Spleen (tissue), 13 donors: Measurements from ENCODE around the gene KLHL20. TPM values are rescaled to one million over a fixed set of nuclear protein-coding genes. Genes with fewer than 3 reads are reported as not detected.
"Not testable (repeated sequence)": the region's sequence is repeated elsewhere in the genome, so short reads cannot be mapped to it uniquely, and the experiment has no call there.

Experiments
- DNase-seq: peaks from one replicate; pipeline ENCODE4 v3.0.0-alpha.2; 2020
- H3K27ac ChIP-seq, 8 donors: fragments of 200-600 bp; sonication (generic) in 7 of 8; 1 replicate in 4 of 8; 2 replicates in 4 of 8; pipeline versions ENCODE4 v1.5.0 to v1.8.0; 2016 to 2021; ENCODE audit warnings: inconsistent platforms in 4 of 8, mild to moderate bottlenecking in 4 of 8, moderate library complexity in 1 of 8
- H3K27me3 ChIP-seq, 7 donors: fragments of 200-600 bp; sonication (generic) in 6 of 7; replicated peaks in 1 of 7; 1 replicate in 4 of 7; 2 replicates in 3 of 7; pipeline versions ENCODE4 v1.5.0 to v1.8.0; 2016 to 2021; ENCODE audit warnings: inconsistent platforms in 3 of 7, mild to moderate bottlenecking in 1 of 7
- H3K36me3 ChIP-seq, 6 donors: fragments of 200-600 bp; sonication (generic) in 5 of 6; 1 replicate in 4 of 6; 2 replicates in 2 of 6; pipeline versions ENCODE4 v1.5.0 to v1.8.0; 2016 to 2021; ENCODE audit warnings: inconsistent platforms in 2 of 6
- H3K4me1 ChIP-seq, 6 donors: fragments of 200-600 bp; sonication (generic) in 5 of 6; 1 replicate in 3 of 6; 2 replicates in 3 of 6; pipeline versions ENCODE4 v1.5.0 to v1.8.0; 2016 to 2021; ENCODE audit warnings: inconsistent platforms in 3 of 6
- H3K4me3 ChIP-seq, 8 donors: fragments of 200-600 bp; sonication (generic) in 7 of 8; 1 replicate in 4 of 8; 2 replicates in 4 of 8; pipeline versions ENCODE4 v1.5.0 to v1.8.0; 2016 to 2021; ENCODE audit warnings: inconsistent platforms in 4 of 8, mild to moderate bottlenecking in 4 of 8, moderate library complexity in 2 of 8
- H3K9me3 ChIP-seq, 8 donors: fragments of 200-600 bp; sonication (generic) in 7 of 8; 1 replicate in 4 of 8; 2 replicates in 4 of 8; pipeline versions ENCODE4 v1.5.0 to v1.8.0; 2016 to 2021; ENCODE audit warnings: inconsistent platforms in 4 of 8
- POLR2A ChIP-seq, 3 donors: fragments of 450-650 bp; IDR thresholded peaks; one replicate each; pipeline ENCODE4 v1.5.1; 2017; ENCODE audit warnings: antibody characterized with exemption in 3 of 3, mild to moderate bottlenecking in 1 of 3
- POLR2AphosphoS5 ChIP-seq, 3 donors: sonication (generic); formaldehyde crosslinking; IDR thresholded peaks; one replicate each; pipeline ENCODE4 v1.5.1; 2017; ENCODE audit warnings: antibody characterized with exemption in 3 of 3
- WGBS, 5 donors: extraction: QIAGEN DNeasy Blood & Tissue Kit in 3 of 5; methylation state at CpG; one replicate each; pipeline versions ENCODE4 v1.1.5 to v1.1.7; 2013 to 2018; 5-methylcytosine and 5-hydroxymethylcytosine counted together
- intact Hi-C: fragments of 100-400 bp; cut with DNase I; formaldehyde crosslinking; loops from one replicate; pipeline ENCODE4 v1.15.0; 2023; ENCODE audit warnings: low total_unique reads
- long read RNA-seq, 2 donors: transcript quantifications; one replicate each; lab custom pipeline, GENCODE V29; 2026
- polyA plus RNA-seq, 3 donors: library from polyadenylated mRNA; stranded (reverse); fragments of 200-250 nt; gene quantifications; one replicate each; pipeline ENCODE4 v1.2.1, GENCODE V29; 2013
- total RNA-seq, 7 donors: library from RNA; depleted of rRNA in 3 of 7; stranded (reverse); fragments of >200 nt in 3 of 7; fragmentation: NEBNext Ultra II Directional in 4 of 7; extraction: Animal tissue kit (Norgen Biotek cat#: 25700) in 4 of 7; gene quantifications; one replicate each; pipeline versions ENCODE4 v1.1.0 to v1.2.1, GENCODE V29; 2016 to 2021
- TF ChIP-seq, protein P1 (sequence below), 11 experiments: fragments of 200-600 bp in 7 of 11; fragments of 450-650 bp in 4 of 11; sonication (generic) in 4 of 11; IDR thresholded peaks in 8 of 11; conservative IDR thresholded peaks in 3 of 11; 1 replicate in 7 of 11; 2 replicates in 4 of 11; pipeline versions ENCODE4 v1.4.0 to v1.8.0; 2016 to 2021; ENCODE audit warnings: antibody characterized with exemption in 11 of 11, inconsistent platforms in 4 of 11, mild to moderate bottlenecking in 1 of 11
- donor health status: healthy with polysubstance abuse.
- donor health status: DM: no; HTN: no; CAD: no; lungs with moderate emphysema.
- donor health status: DM: no; HTN: no; CAD: no.
- donor health status: Bipolar disorder and iron deficiency.
- donor health status: healthy.
- donor health status: DM: no; HTN: no; CAD: no.
- donor health status: DM: yes; HTN: yes; CAD: no.

Gene KLHL20, protein sequence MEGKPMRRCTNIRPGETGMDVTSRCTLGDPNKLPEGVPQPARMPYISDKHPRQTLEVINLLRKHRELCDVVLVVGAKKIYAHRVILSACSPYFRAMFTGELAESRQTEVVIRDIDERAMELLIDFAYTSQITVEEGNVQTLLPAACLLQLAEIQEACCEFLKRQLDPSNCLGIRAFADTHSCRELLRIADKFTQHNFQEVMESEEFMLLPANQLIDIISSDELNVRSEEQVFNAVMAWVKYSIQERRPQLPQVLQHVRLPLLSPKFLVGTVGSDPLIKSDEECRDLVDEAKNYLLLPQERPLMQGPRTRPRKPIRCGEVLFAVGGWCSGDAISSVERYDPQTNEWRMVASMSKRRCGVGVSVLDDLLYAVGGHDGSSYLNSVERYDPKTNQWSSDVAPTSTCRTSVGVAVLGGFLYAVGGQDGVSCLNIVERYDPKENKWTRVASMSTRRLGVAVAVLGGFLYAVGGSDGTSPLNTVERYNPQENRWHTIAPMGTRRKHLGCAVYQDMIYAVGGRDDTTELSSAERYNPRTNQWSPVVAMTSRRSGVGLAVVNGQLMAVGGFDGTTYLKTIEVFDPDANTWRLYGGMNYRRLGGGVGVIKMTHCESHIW
- 10 to 100 TPM; 25.4 to 36.3 (median 29.2) TPM for total RNA-seq
- polyA plus RNA-seq = 1 to 10 TPM; 4.1 to 9.0 (median 5.6) TPM
- long read RNA-seq, donor 1, partial matches to known transcripts = 5 of 8 reads
- long read RNA-seq, donor 1, other reads (novel, unspliced or antisense) = 0 of 8 reads
- long read RNA-seq, donor 2, partial matches to known transcripts = 0 of 3 reads
- long read RNA-seq, donor 2, other reads (novel, unspliced or antisense) = 0 of 3 reads

DNA sequence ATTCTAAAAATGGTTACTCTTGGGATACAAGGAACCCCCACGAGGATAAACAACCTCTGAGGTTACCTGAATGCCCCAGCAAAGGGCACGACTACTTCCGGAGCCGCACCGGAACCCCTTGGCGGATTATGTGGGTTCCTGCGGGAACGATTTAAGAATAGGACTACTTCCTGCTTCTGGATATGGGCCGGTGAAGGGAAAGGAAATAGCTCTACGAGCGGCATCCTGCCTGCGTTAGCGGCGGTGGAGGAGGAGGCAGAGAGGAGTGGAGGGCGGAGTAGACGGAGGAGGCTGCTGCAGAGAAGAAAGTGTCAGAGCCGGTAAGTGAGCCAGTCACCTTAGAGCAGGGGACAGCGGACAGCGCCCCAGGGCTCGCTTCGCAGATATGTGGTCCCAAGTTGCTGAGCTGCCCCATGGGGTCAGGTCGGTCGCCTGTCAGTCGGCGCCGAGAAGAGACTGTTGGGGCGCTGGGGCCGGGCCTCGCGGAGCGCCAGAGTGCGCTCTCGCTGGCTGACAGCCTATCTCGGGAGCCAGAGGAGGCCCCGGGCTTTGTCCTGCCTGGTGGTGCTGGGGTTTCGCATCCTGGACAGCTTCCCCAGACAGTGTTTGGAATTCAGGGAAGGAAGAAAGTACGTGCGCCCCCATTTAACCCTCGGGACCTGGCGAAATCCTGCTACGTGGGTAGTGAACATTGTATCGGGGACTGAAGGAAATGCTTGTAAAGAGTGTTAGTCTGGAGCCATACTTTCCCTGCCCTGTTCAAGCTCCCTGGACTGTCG, at the start of gene KLHL20:
TSS of gene KLHL20 (plus strand) at position 223 of the 779 bp plus-strand sequence. CDS start 1,063 bp downstream, outside the sequence.
- TF ChIP-seq POLR2AphosphoS5 (IDR thresholded peaks at IDR 0.05) = peak; percentile 88 to 96 (median 93)
- TF ChIP-seq, protein P1, sequence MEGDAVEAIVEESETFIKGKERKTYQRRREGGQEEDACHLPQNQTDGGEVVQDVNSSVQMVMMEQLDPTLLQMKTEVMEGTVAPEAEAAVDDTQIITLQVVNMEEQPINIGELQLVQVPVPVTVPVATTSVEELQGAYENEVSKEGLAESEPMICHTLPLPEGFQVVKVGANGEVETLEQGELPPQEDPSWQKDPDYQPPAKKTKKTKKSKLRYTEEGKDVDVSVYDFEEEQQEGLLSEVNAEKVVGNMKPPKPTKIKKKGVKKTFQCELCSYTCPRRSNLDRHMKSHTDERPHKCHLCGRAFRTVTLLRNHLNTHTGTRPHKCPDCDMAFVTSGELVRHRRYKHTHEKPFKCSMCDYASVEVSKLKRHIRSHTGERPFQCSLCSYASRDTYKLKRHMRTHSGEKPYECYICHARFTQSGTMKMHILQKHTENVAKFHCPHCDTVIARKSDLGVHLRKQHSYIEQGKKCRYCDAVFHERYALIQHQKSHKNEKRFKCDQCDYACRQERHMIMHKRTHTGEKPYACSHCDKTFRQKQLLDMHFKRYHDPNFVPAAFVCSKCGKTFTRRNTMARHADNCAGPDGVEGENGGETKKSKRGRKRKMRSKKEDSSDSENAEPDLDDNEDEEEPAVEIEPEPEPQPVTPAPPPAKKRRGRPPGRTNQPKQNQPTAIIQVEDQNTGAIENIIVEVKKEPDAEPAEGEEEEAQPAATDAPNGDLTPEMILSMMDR (IDR thresholded peaks at IDR 0.05 in 8 of 11, conservative IDR thresholded peaks at IDR 0.05 in 3 of 11) = peak in 3 of 11 experiments; percentile 10 to 36 (median 27)
- peak; percentile 33 to 67 (median 59) for TF ChIP-seq POLR2A (IDR thresholded peaks at IDR 0.05)
- peaks cover 0 to 24% (median 0%) of the 10 kb centered on the region in 7 donors for H3K27me3 ChIP-seq
- peak within 1 kb of the TSS; percentile 86 to 97 (median 92) for H3K27ac ChIP-seq
- H3K4me3 ChIP-seq = peak within 1 kb of the TSS; percentile 63 to 92 (median 80)
- DNase-seq = peak; percentile 93
- intact Hi-C loops = no loop called here
- peaks cover 16 to 35% (median 33%) of the 10 kb centered on the region in 6 donors for H3K4me1 ChIP-seq
- WGBS, 5 donors = 0 to 1% (median 0%) methylated on average over 37 to 43 of the region's 43 CpGs
- peaks cover 0 to 20% (median 0%) of the 10 kb centered on the region in 6 donors for H3K36me3 ChIP-seq
- H3K9me3 ChIP-seq = no peaks in the 10 kb centered on the region

DNA sequence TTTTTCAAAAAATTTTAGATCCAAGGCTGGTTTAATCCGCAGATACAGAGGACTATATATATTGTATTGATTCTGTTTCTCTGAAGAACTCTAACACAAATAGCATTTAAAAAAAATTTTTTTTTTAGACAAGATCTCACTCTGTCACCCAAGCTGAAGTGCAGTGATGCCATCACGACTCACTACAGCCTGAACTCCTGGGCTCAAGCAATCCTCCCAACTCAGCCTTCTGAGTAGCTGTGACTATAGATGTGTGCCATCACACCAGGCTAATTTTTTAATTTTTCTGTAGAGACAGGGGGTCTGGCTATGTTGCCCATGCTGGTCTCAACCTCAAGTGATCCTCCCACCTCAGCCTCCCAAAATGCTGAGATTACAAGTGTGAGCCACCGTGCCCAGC, 48.1 kb upstream of the KLHL20 start:
- Histone ChIP-seq H3K4me1 (peaks cover 0 to 11% (median 9%) of the 10 kb centered on the region in 6 donors), H3K27ac (no peak overlapping the region), H3K9me3 (no peaks in the 10 kb centered on the region), H3K36me3 (no peaks in the 10 kb centered on the region), H3K4me3 (no peak overlapping the region), H3K27me3 (peaks cover 0 to 26% (median 10%) of the 10 kb centered on the region in 7 donors)
- intact Hi-C loops = no loop called here
- WGBS, 5 donors = 89 to 94% (median 93%) methylated on average over 3 of the region's 3 CpGs
- DNase-seq = no peak
- TF ChIP-seq, protein P1 (IDR thresholded peaks at IDR 0.05 in 8 of 11, conservative IDR thresholded peaks at IDR 0.05 in 3 of 11) = no peak
- TF ChIP-seq POLR2AphosphoS5 (IDR thresholded peaks at IDR 0.05) (no peak), POLR2A (IDR thresholded peaks at IDR 0.05) (no peak)

GRCh38 chr1:173669491-173669941, 45.3 kb upstream of the KLHL20 start, which contains the start of gene ANKRD45:
ANKRD45 (minus strand) TSS chr1:173669851; CDS start chr1:173659418, 10,433 bp downstream.
- WGBS, 5 donors = 2 to 9% (median 3%) methylated on average over 24 to 33 of the region's 33 CpGs
- Histone ChIP-seq H3K27ac (no peak within 1 kb of the TSS), H3K4me1 (peaks cover 0 to 11% (median 9%) of the 10 kb centered on the region in 6 donors), H3K27me3 (peaks cover 0 to 26% (median 10%) of the 10 kb centered on the region in 7 donors), H3K4me3 (peak within 1 kb of the TSS; percentile 1 to 66 (median 40)), H3K9me3 (no peaks in the 10 kb centered on the region), H3K36me3 (no peaks in the 10 kb centered on the region)
- peak; percentile 78 for DNase-seq
- TF ChIP-seq, protein P1 (IDR thresholded peaks at IDR 0.05 in 8 of 11, conservative IDR thresholded peaks at IDR 0.05 in 3 of 11) = no peak
- TF ChIP-seq POLR2AphosphoS5 (IDR thresholded peaks at IDR 0.05) = peak in 2 of 3 donors; percentile 53 to 72
- intact Hi-C loops = no loop called here

GRCh38 chr1:173674496-173674895, 40.3 kb upstream of the KLHL20 start:
- H3K4me1 ChIP-seq, DNase-seq, H3K27ac ChIP-seq, intact Hi-C loops, H3K36me3 ChIP-seq, H3K4me3 ChIP-seq: not testable (repeated sequence)
- WGBS, 5 donors = 75 to 84% (median 78%) methylated on average over 2 of the region's 2 CpGs
- Histone ChIP-seq H3K9me3 (peaks cover 0 to 26% (median 9%) of the 10 kb centered on the region in 8 donors), H3K27me3 (peaks cover 0 to 12% (median 8%) of the 10 kb centered on the region in 7 donors)

DNA sequence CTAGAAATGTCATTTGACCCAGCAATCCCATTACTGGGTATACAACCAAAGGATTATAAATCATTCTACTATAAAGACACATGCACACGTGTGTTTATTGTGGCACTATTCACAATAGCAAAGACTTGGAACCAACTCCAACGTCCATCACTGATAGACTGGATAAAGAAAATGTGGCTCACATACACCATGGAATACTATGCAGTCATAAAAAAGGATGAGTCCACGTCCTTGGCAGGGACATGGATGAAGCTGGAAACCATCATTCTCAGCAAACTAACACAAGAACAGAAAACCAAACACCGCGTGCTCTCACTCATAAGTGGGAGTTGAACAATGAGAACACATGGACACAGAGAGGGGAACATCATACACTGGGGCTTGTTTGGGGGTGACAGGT, 34.6 kb upstream of the KLHL20 start:
- H3K9me3 ChIP-seq = peaks cover 0 to 29% (median 13%) of the 10 kb centered on the region in 8 donors
- H3K36me3 ChIP-seq, DNase-seq, H3K4me1 ChIP-seq, H3K27ac ChIP-seq, H3K27me3 ChIP-seq, H3K4me3 ChIP-seq, intact Hi-C loops: not testable (repeated sequence)
- WGBS, 5 donors = 84 to 90% (median 89%) methylated on average over 5 of the region's 5 CpGs
